ENCODE results near the gene TCTN1. TPM values are rescaled to one million over a fixed set of nuclear protein-coding genes. Genes with fewer than 3 reads are reported as not detected.
A peak's percentile ranks its signal among the peaks of the same experiment; 100 is the strongest.
"Not testable (repeated sequence)": the region's sequence is repeated elsewhere in the genome, so short reads cannot be mapped to it uniquely, and the experiment has no call there.

TCTN1 gene
- total RNA-seq, 2 donors from 2014 or later, result 45.5 to 68.7 TPM

DNA sequence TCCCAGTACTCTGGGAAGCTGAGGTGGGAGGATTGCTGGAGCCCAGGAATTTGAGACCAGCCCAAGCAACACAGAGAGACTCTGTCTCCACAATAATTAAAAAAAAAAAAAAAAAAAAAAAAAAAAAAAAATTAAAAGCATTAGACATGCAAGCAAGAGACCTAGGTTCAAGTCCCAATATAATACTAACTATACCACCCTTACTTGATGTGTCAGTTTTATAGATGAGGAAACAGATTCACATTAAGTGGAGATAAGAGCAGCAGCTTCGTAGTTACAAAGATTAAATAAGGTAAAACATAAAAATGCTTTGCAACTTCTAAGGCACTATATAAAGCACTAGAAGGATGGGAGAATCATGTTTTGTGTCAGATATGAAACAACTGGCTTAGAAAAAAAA lies 39.9 kb upstream of the TCTN1 start:
- Histone ChIP-seq H3K4me3 (no peak overlapping the region), H3K27ac (no peak overlapping the region), H3K9me3 (no peaks in the 10 kb centered on the region), H3K27me3 (replicated peaks; ENCODE audit: insufficient read depth) (no peaks in the 10 kb centered on the region), H3K4me1 (replicated peaks) (no peaks in the 10 kb centered on the region), H3K36me3 (no peaks in the 10 kb centered on the region)
- 43% methylated on average over 1 of the region's 1 CpG for WGBS
- intact Hi-C loops (cut with DNase I), result no loop called here
- no peak for TF ChIP-seq POLR2AphosphoS5 (IDR thresholded peaks at IDR 0.05)
- TF ChIP-seq, protein P1, sequence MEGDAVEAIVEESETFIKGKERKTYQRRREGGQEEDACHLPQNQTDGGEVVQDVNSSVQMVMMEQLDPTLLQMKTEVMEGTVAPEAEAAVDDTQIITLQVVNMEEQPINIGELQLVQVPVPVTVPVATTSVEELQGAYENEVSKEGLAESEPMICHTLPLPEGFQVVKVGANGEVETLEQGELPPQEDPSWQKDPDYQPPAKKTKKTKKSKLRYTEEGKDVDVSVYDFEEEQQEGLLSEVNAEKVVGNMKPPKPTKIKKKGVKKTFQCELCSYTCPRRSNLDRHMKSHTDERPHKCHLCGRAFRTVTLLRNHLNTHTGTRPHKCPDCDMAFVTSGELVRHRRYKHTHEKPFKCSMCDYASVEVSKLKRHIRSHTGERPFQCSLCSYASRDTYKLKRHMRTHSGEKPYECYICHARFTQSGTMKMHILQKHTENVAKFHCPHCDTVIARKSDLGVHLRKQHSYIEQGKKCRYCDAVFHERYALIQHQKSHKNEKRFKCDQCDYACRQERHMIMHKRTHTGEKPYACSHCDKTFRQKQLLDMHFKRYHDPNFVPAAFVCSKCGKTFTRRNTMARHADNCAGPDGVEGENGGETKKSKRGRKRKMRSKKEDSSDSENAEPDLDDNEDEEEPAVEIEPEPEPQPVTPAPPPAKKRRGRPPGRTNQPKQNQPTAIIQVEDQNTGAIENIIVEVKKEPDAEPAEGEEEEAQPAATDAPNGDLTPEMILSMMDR (IDR thresholded peaks at IDR 0.05), result no peak
- TF ChIP-seq POLR2A (IDR thresholded peaks at IDR 0.05), result no peak
- DNase-seq (ENCODE audit: low spot score), result no peak

DNA sequence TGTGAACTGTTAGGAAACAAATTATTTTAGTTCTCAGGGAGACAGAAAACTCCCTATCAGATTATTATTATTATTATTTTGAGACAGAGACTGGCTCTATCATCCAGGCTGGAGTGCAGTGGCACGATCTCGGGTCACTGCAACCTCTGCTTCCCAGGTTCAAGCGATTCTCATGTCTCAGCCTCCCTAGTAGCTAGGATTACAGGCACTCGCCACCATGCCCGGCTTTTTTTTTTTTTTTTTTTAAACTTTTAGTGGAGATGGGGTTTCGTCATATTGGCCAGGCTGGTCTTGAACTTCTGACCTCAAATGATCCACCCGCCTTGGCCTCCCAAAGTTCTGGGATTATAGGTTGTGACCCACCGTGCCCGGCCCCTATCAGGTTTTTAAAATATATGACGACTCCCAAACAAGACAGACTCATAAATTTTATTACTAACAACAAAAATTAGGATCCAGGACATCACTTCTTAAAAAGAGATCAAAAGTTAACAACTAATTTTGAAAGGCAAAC lies 39.2 kb upstream of the TCTN1 start:
- DNase-seq (ENCODE audit: low spot score); H3K9me3 ChIP-seq; H3K27ac ChIP-seq; H3K36me3 ChIP-seq; H3K4me3 ChIP-seq; H3K4me1 ChIP-seq (replicated peaks); H3K27me3 ChIP-seq (replicated peaks; ENCODE audit: insufficient read depth); intact Hi-C loops (cut with DNase I): not testable (repeated sequence)
- 83% methylated on average over 10 of the region's 10 CpGs for WGBS

DNA sequence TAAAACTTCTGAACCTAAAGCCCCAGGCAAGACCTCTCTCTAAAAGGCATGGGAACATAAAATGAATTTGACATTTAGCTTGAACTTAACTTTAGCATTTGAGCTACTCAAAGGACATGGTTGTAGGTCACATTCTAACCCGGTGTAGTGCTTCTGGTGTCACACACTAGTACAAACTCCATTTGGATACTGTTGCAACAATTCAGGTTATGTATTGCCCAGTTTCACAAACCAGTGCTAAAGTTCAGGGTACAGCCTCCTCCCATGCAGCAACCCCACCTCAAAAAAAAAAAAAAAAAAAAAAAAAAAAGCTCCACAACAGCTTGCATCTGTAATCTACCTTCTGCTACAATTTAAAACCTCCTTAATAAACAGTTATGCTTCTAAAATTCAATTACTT lies 38.6 kb upstream of the TCTN1 start:
- H3K36me3 ChIP-seq, result no peaks in the 10 kb centered on the region
- intact Hi-C loops (cut with DNase I), result no loop called here
- WGBS, result 6% methylated on average over 1 of the region's 1 CpG
- no peak for TF ChIP-seq POLR2AphosphoS5 (IDR thresholded peaks at IDR 0.05)
- TF ChIP-seq POLR2A (IDR thresholded peaks at IDR 0.05), result no peak
- TF ChIP-seq, protein P1 (IDR thresholded peaks at IDR 0.05), result no peak
- no peak overlapping the region for H3K4me3 ChIP-seq
- no peaks in the 10 kb centered on the region for H3K27me3 ChIP-seq (replicated peaks; ENCODE audit: insufficient read depth)
- no peaks in the 10 kb centered on the region for H3K9me3 ChIP-seq
- no peak overlapping the region for H3K27ac ChIP-seq
- H3K4me1 ChIP-seq (replicated peaks), result no peaks in the 10 kb centered on the region
- DNase-seq (ENCODE audit: low spot score), result no peak

DNA sequence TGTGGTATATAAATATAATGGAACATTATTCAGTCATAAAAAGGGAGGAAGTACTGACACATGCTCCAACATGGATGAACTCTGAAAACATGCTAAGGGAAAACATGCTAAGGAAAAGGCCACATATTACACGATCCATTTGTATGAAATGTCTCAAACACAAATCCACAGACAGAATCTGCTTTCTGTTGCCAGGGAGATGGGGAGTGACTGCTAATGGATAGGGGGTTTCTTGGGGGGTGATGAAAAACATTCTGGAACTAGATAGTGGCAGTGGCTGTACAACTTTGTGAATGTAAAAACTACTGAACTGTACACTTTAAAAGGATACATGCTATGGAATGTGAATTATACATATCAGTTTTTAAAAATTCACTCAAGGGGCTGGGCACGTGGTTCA lies 37.4 kb upstream of the TCTN1 start:
- Histone ChIP-seq H3K4me1 (replicated peaks) (no peaks in the 10 kb centered on the region), H3K9me3 (no peaks in the 10 kb centered on the region), H3K27me3 (replicated peaks; ENCODE audit: insufficient read depth) (no peaks in the 10 kb centered on the region), H3K4me3 (no peak overlapping the region), H3K36me3 (no peaks in the 10 kb centered on the region), H3K27ac (no peak overlapping the region)
- WGBS, result 86% methylated on average over 2 of the region's 2 CpGs
- TF ChIP-seq POLR2AphosphoS5 (IDR thresholded peaks at IDR 0.05) (no peak), POLR2A (IDR thresholded peaks at IDR 0.05) (no peak)
- TF ChIP-seq, protein P1 (IDR thresholded peaks at IDR 0.05), result no peak
- intact Hi-C loops (cut with DNase I), result no loop called here
- DNase-seq (ENCODE audit: low spot score), result no peak

DNA sequence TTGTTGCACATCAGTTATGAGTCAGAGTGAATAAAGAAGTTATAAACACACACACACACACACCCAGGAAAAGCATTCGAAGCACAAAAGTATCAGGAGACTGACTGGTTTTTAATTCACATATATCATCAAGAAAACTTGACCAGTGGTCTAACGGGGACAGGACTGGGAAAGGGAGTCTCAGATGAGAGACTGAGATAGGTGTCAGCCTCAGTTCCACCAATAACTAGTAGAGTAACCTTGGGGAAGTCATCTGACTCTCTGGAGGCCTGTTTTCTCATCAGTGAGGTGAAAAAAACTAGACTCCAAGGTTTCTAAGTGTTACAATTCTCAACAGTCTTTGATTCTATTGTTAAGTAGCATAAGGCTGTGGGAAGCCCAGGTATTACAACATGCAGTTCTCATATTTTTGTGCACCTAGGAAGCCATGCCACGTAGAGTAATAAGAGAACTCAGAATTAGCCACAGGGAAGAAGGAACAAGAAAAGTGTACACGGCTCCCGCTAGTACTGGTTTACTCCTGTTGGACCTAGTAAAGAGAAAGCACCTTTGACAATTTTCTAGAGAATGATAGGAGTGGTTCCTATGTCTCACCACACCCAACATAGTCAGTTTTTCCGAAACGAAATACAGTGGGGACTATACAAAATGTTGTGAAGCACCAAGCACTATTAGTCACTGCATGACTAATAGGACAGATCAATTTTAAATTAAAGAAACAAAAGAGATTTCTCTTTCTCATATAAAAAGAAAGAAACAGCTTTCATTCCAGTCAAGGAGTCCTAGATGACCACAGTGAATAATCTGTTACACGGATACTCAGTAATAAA lies 35.9 kb upstream of the TCTN1 start:
- WGBS, result 52% methylated on average over 8 of the region's 8 CpGs
- H3K4me1 ChIP-seq (replicated peaks), result no peaks in the 10 kb centered on the region
- H3K4me3 ChIP-seq, result no peak overlapping the region
- no peaks in the 10 kb centered on the region for H3K9me3 ChIP-seq
- DNase-seq (ENCODE audit: low spot score), result no peak
- H3K27ac ChIP-seq, result peak overlapping the region; percentile 6 to 22
- no peaks in the 10 kb centered on the region for H3K36me3 ChIP-seq
- no peaks in the 10 kb centered on the region for H3K27me3 ChIP-seq (replicated peaks; ENCODE audit: insufficient read depth)
- intact Hi-C loops (cut with DNase I), result no loop called here
- TF ChIP-seq POLR2A (IDR thresholded peaks at IDR 0.05), result no peak
- no peak for TF ChIP-seq POLR2AphosphoS5 (IDR thresholded peaks at IDR 0.05)
- TF ChIP-seq, protein P1 (IDR thresholded peaks at IDR 0.05), result no peak

Measured in prostate gland (tissue), 2 donors.